H1 (cell line): ENCODE data around the gene QPCT. TPM values are rescaled to one million over a fixed set of nuclear protein-coding genes. Genes with fewer than 3 reads are reported as not detected.

Experiments used
- RAD21 ChIP-seq, 2 experiments: IDR thresholded peaks in 1 of 2; conservative IDR thresholded peaks in 1 of 2; 2 replicates each; pipeline ENCODE4 v1.6.1; 2011; ENCODE audit warnings: low read depth in 2 of 2, low read length in 2 of 2, improper control_type of control experiment in 1 of 2, inconsistent platforms in 1 of 2, mild to moderate bottlenecking in 1 of 2, moderate library complexity in 1 of 2
- SIN3A ChIP-seq, 2 experiments: IDR thresholded peaks in 1 of 2; conservative IDR thresholded peaks in 1 of 2; 2 replicates each; pipeline ENCODE4 v1.6.1; 2011 to 2012; ENCODE audit warnings: low read length in 2 of 2, improper control_type of control experiment in 1 of 2, low read depth in 1 of 2, mild to moderate bottlenecking in 1 of 2
- SIX5 ChIP-seq: IDR thresholded peaks from 2 replicates; pipeline ENCODE4 v1.6.1; 2011; ENCODE audit warnings: mild to moderate bottlenecking, low read depth, low read length
- YY1 ChIP-seq: IDR thresholded peaks from 2 replicates; pipeline ENCODE4 v1.6.1; 2011; ENCODE audit warnings: low read depth, mild to moderate bottlenecking, low read length
- polyA plus RNA-seq, 7 experiments: library from polyadenylated mRNA; depleted of rRNA in 3 of 7; stranded (reverse) in 5 of 7; unstranded in 2 of 7; fragments of >200 nt in 5 of 7; fragments of 200-250 nt in 2 of 7; gene quantifications; 1 replicate in 5 of 7; 2 replicates in 1 of 7; 4 replicates in 1 of 7; pipeline versions ENCODE4 v1.2.1 to v1.2.3, GENCODE V29; 2011 to 2013; ENCODE audit warnings: missing spikeins in 2 of 7, mixed read lengths in 2 of 7
- total RNA-seq: library from RNA; stranded (reverse); fragmentation: NEBNext Ultra II Directional; extraction: Animal tissue kit (Norgen Biotek cat#: 25700); gene quantifications from 2 replicates; pipeline ENCODE4 v1.2.1, GENCODE V29; 2021

The QPCT gene
- total and polyA plus RNA-seq, 2 of the 8 experiments (the other 6 are each of a cell fraction or from before 2014, with no cell fraction given): 4.0 to 4.3 TPM

DNA sequence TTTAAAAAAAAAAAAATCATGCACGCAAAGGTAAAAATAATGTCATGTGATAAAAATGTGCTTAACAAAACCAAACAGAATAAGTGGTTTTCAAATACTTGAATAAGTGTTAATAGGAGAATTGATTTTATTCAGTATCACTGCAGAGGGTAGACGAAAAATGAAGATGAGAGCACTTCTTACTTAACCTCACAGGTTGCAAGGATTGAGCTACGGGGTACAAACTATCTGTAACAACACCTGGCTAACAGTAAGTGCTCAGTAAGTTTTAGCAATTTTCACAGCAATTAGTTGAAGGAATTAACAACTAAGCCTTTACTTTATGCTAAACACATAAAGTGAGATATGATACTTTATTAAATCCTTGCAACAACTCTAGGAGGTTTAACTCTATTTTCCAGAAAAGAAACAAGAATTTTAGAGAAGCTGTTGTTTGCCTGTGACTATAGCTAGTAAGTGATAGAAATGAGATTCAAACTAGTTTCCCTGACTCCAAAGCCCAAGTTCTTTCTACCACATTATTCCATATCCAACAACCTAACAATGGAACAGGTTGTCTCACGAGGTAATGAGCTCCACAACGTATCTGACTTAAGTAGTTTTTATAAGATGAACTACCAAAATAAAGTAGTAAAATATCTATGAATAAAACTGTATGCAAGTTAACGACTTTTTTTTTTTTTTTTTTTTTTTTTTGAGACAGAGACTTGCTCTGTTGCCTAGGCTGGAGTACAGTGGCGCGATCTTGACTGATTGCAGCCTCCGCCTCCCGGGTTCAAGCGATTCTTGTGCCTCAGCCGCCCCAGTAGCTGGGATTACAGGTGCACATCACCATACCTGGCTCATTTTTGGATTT is 24.4 kb upstream of the QPCT start (continued):
- no peak for TF ChIP-seq YY1
- TF ChIP-seq SIX5: no peak
- no peak for TF ChIP-seq SIN3A (conservative IDR thresholded peaks at IDR 0.05 in 1 of 2, IDR thresholded peaks at IDR 0.05 in 1 of 2; ENCODE audit: low read depth in 1 of 2, low read length in 2 of 2)
- no peak for TF ChIP-seq RAD21 (IDR thresholded peaks at IDR 0.05 in 1 of 2, conservative IDR thresholded peaks at IDR 0.05 in 1 of 2; ENCODE audit: low read depth in 2 of 2, low read length in 2 of 2)
